GM21528 (cell line): ENCODE data around the gene UVSSA.

Experiments used
- ATAC-seq: cut with Tn5 transposase; IDR thresholded peaks from one replicate; pipeline ENCODE4 v1.9.1; 2021; ENCODE audit warnings: mild to moderate bottlenecking, moderate library complexity; ENCODE audit not compliant: unreplicated experiment, low FRiP score

Gene UVSSA

GRCh38 chr4:1346781-1347409 is at the start of gene UVSSA:
TSS of gene UVSSA (plus strand) at chr4:1347208. CDS start at chr4:1348092, 884 bp downstream.
- ATAC-seq, result peak; percentile 90

GRCh38 chr4:1297456-1298325 is 49.3 kb upstream of the UVSSA start:
- ATAC-seq, result no peak

- ATAC-seq, result no peak
Measured at GRCh38 chr4:1298461-1298860, 48.5 kb upstream of the UVSSA start.

GRCh38 chr4:1299301-1299860 is 47.6 kb upstream of the UVSSA start:
- no peak for ATAC-seq

- no peak for ATAC-seq
Measured at GRCh38 chr4:1300466-1301455, 46.2 kb upstream of the UVSSA start.

GRCh38 chr4:1302159-1302558 is 44.8 kb upstream of the UVSSA start:
- no peak for ATAC-seq

GRCh38 chr4:1305261-1305711 is 41.7 kb upstream of the UVSSA start:
- ATAC-seq, result no peak

- ATAC-seq, result no peak
Measured at GRCh38 chr4:1305781-1306455, 41.1 kb upstream of the UVSSA start.

- ATAC-seq, result no peak
Measured at GRCh38 chr4:1307951-1308735, 38.9 kb upstream of the UVSSA start.

- ATAC-seq, result no peak
Measured at GRCh38 chr4:1309261-1310010, 37.6 kb upstream of the UVSSA start.

GRCh38 chr4:1310031-1310795 is 36.8 kb upstream of the UVSSA start:
- ATAC-seq, result no peak

- no peak for ATAC-seq
Measured at GRCh38 chr4:1310796-1311631, 36.0 kb upstream of the UVSSA start.

- ATAC-seq, result no peak
Measured at GRCh38 chr4:1312821-1313640, 34.0 kb upstream of the UVSSA start.

GRCh38 chr4:1315306-1315705 is 31.7 kb upstream of the UVSSA start:
- ATAC-seq, result no peak

GRCh38 chr4:1315836-1316536 is 31.0 kb upstream of the UVSSA start:
- ATAC-seq, result no peak
